Stimulated activated CD8-positive, alpha-beta memory T cell treated with anti-CD3 and anti-CD28 coated beads, Interleukin-2, amount 100 ng/mL, for 48 hours (primary cell): ENCODE data around the gene ANKRD40CL.
"Not testable (repeated sequence)": the region's sequence is repeated elsewhere in the genome, so short reads cannot be mapped to it uniquely, and the experiment has no call there.

Source experiments
- DNase-seq, 2 donors: peaks; one replicate each; pipeline ENCODE4 v3.0.0-alpha.2; 2020; ENCODE audit warnings: low read depth in 2 of 2

ANKRD40CL gene

DNA sequence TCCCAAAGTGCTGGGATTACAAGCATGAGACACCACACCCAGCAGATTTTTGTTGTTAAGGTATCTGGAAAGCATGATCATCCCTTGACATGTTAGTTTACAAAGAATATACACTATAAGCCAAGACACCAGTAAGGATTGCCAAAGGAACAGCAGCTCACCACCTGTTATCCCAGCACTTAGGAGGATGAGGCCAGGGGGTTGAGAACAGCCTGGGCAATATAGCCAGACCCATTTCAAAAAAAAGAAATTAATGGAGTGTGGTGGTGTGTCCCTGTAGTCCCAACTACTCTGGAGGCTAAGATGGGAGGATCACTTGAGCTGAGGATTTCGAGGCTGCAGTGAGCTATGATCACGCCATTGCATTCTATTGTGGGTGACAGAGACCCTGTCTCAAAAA is 5.1 kb downstream of the ANKRD40CL start:
- DNase-seq: no peak

DNA sequence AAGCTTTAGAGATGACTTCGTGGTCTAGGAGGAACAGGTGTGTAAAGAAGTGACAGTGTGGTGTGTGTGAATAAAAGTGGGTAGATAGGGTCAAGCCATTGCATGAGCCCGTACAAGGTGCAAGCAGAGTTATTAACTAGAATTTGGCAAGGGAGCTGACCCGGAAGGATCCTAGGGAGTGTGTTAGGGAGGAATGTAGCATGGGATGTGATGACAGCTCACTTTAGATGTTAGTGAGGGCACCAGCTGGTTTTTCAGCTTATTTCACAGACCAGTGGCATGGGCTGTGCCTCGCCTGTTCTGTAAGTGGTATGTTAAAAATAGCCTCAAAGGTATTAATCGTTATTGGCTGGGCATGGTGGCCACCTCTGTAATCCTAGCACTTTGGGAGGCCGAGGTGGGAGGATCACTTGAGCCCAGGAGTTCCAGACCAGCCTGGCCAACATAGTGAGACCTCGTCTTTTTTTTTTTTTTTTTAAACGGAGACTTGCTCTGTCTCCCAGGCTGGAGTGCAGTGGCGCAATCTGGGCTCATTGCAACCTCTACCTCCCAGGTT is 8.3 kb downstream of the ANKRD40CL start:
- no peak for DNase-seq

DNA sequence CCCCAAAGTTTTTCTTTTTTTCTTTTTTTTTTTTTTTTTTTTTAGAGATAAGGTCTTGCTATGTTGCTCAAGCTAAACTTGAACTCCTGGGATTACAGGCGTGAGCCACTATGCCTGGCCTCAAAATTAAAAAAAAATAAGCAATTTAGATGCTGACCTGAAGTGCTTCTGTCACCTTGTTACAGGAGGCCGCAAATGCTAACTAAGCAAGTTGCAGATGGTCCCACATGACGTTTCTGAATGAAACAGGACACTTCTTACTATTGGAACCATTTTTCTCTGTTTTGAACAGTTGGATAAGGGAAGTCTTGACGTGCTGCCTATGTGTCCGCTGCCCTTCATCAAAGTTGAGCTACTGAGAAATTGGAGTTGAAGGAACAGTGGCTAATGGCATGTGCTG is 8.8 kb downstream of the ANKRD40CL start:
- no peak for DNase-seq

DNA sequence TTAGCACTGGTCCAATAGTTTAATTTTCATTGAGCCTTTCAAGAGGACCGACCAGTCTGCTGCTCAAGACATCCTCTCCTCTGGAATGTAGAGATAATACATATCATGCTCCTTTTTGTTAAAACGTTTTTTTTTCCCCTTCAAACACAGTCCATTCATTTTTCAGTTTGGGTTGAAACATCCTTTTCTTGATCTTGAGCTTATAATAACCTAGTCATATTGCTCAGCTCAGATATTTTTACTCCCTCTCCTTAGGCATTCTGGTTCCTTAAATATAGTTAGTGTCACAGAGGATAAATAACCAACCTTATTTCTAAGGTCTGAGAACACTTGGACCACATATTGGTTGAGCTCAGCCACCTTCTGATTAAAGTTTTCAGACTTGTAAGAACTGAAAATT is 12.8 kb downstream of the ANKRD40CL start:
- DNase-seq: no peak

DNA sequence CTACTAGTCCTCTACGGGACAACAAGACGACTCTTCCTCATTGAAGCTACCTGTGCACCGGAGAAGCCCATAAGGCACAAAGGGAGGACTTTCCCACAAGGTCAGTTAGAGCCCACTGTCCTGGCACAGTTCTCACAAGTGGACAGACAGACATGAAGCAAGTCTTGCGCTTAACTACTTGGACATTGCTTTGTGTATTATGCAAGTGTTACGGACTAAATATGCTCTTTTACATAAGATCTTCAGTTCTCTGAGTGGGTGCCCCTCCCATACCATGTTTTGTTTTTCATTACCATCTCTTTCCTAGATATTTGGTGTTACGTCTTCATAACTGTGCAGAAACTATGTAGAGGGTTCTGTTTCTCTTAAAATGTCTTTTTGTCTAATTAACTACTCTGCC is 18.1 kb downstream of the ANKRD40CL start:
- no peak for DNase-seq

DNA sequence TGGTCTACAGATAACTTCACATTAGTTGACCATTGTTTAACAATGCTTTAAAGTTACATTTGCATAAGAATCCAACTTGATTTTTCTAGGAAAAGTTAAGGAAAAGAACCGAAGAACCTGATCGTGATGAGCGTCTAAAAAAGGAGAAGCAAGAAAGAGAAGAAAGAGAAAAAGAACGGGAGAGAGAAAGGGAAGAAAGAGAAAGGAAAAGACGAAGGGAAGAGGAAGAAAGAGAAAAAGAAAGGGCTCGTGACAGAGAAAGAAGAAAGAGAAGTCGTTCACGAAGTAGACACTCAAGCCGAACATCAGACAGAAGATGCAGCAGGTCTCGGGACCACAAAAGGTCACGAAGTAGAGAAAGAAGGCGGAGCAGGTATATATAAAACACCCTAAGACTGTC is 21.7 kb downstream of the ANKRD40CL start:
- no peak for DNase-seq

DNA sequence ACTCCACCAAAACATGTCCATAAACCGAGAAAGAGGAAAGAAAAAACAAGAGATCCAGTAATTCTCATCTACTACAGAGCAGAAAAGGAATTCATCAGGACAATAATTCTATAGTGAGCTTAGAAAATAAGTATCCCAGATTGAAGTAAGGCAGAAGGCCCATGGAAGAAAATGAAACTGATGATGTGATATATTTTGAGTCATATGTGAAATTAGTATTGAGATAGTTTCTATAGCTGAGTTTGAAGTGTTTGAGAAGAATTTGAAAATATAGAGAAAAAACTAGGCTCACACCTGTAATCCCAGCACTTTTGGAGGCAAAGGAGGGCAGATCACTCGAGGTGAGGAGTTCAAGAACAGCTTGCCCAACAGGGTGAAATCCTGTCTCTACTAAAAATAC is 28.2 kb downstream of the ANKRD40CL start:
- no peak for DNase-seq

DNA sequence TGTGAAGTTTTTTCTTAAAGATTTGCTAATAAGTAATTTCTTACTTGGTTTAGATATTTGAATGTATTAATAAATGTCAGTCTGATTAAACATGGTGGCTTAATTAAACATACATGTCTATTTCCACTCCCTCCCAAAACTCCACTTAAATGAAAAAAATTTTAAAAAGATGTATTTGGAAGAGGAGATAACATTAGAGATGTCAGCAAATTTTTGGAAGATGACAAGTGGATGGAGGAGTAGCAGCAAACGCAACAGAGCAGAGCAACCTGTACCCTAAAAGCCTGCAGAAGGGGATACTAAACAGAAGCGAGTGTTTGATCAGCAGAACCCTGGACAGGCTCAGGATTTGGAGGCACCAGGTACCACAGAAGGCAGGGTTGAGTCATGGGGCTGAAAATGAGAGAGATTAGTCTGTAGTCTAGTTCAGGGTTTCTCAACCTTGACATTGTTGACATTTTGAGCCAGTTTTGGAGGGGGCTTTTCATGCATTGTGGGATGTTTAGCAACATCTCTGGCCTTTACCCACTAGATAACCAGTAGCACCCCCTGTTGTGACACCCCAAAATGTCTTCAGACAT is 30.1 kb downstream of the ANKRD40CL start:
- no peak for DNase-seq

DNA sequence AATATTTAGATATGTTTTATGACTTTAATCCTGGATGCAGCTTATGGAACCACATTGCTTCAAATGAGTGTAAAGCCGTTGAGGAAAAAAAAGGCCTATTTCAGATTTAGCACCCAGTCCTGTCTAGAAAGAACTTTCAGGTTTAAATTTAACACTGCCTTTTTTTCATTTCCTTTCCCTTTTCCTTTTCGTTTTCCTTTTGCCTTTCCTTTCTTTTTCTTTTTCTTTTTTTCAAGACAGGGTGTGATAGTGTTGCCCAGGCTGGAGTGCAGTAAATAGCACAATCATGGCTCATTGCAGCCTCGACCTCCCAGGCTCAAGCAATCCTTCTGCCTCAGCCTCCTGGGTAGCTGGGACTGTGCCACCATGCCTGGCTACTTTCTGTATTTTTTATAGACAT is 32.0 kb downstream of the ANKRD40CL start:
- DNase-seq: no peak

DNA sequence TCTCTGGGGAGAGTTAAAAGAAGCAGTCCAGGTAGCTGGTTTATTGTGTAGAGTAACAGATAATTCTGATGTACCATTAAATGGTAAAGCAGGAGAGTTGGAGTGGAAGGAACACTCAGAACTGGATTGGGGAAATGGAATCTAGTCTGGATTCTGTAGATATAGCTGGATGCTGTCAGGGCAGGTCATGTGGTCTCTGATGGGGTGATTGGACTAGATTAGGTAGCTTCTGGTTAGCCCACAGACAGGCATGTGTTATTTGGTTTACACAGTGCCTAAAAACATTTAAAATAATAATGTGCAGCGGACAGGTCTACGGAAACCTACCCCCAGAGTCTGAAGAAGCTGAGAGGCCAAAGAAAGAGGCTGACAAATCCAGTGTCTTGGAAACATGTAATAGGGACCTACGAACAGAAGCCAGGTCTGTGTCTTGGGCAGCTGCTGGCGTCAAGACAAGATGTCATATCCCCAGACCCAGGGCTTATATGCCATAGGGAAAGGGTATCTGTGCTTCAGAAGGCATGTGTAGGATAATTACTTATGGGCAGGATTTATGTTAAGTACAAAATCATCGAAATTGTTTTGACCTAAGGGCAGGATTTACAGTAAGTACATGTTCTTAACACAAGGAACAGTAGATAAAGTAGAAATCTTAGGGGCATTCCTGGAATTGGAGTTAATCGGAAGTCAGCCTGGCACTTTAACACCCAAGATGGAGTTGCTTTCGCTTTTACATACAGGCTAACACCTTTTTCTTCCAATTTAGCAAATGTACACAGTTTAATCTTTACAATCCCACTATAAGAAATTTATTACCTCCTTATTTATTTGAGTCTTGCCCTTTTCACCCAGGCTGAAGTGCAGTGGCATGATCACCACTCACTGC is 35.5 kb downstream of the ANKRD40CL start:
- no peak for DNase-seq

DNA sequence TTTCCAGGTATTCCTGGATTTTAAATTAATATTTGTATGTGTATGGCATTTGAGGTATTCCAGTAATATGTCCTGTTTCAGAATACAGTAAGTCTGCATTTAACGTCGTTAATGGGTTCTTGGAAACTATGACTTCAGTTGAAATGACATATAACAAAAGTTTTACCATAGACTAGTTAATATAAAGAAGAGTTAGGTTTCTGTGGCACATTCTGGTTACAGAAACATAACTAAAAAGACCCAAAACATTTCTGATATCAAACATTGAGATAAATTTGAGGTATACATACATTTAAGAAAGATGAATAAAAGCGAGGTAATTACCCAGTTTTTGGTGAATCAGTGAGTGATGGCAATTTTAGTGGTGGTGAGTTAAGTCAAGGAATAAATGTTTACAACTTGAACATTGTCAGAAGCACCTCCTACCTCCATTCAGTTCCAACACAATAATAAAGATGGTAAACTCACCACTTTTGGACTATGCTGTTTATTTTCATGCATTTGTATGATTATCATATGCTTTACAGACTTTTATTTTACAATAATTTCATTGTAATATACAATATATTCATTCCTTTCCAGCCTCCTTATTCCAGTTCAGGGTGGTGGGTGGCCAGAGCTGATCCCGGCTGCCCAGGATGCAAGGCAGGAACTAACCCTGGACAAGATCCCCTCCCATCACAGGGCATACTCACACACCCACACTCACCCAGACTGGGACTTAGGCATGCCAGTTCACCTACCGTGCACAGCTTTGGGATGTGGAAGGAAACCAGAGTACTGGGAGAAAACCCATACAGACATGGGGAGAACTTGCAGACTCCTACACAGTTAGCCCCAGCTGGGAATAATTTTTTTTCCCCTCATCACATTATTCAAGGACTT is 38.2 kb downstream of the ANKRD40CL start:
- DNase-seq: no peak

DNA sequence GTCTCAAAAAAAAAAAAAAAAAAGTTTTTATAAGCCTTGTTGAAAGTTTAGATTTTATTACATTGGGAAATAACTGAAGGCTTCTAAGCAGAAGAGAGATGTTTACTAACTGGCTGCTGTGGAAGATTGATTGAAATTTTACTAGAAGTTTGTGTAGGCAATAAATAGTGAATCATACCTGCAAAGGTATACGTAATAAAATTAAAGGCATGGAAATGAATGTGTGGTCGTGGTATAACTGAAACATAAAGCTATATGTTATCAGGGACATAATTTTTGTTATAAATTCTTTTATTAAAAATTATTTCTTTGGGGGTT is 39.2 kb downstream of the ANKRD40CL start:
- no peak for DNase-seq

DNA sequence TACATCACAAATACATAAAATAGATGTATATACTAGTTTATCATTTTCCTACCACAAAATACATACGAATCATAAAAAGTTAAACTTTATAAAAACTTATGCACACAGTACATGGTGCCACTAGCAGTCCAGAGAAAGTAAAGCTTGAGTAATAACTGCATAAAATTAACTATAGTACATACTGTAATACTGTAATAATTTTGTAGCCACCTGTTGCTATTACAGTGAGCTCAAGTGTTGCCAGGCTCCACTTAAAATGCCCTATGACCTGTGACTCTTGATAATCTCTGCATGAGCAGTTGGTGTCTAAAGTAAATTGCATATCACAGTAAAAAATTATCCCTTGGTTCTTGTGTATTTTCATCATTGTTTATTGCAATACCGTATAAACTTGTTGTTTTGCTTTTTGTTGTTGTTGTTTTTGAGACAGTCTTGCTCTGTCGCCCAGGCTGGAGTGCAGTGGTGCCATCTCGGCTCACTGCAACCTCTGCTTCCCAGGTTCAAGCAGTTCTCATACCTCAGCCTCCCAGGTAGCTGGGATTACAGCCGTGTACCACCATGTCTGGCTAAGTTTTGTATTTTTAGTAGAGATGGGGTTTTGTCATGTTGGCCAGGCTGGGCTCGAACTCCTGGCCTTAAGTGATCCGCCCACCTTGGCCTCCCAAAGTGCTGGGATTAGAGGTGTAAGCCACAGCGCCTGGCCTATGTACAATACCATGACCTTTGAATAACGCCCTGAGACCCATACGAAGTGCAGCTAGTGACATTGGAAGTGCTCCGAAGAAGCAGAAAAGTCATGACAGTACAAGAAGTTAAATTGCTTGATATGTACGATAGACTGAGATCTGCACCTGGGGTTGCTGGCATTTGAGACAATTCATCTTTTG is 41.3 kb downstream of the ANKRD40CL start:
- no peak for DNase-seq

DNA sequence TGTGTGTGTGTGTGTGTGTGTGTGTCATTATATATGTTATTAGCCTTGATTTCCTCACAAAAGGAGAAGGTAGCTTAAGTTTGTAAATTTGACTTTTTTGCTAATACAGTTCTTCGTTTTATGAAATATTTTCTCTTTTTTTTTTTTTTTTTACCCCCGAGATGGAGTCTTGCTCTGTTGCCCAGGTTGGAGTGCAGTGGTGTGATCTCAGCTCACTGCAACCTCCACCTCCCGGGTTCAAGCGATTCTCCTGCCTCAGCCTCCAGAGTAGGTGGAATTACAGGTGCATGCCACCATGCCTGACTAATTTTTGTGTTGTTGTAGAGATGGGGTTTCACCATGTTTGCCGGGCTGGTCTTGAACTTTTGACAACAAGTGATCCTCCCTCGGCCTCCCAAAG is 42.7 kb downstream of the ANKRD40CL start:
- not testable (repeated sequence) for DNase-seq

DNA sequence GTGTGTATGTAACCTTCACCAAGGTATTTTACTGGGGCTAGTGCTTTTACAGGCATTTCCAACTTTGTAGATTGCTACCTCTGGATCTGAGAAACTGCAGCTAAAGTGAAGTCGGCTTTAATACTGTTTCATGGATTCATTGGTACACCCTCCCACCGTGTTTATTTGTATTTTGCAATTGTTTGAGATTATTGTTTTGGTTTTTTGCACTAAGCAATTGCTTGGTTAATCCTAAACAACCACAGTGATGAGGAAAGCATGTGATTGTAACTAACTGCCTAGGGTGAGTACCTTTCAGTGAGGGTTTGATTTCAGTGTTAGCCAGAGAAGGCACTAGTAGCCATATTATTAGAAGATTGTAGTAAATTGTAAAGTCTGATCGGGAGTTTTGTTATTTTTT is 44.6 kb downstream of the ANKRD40CL start:
- DNase-seq: no peak

DNA sequence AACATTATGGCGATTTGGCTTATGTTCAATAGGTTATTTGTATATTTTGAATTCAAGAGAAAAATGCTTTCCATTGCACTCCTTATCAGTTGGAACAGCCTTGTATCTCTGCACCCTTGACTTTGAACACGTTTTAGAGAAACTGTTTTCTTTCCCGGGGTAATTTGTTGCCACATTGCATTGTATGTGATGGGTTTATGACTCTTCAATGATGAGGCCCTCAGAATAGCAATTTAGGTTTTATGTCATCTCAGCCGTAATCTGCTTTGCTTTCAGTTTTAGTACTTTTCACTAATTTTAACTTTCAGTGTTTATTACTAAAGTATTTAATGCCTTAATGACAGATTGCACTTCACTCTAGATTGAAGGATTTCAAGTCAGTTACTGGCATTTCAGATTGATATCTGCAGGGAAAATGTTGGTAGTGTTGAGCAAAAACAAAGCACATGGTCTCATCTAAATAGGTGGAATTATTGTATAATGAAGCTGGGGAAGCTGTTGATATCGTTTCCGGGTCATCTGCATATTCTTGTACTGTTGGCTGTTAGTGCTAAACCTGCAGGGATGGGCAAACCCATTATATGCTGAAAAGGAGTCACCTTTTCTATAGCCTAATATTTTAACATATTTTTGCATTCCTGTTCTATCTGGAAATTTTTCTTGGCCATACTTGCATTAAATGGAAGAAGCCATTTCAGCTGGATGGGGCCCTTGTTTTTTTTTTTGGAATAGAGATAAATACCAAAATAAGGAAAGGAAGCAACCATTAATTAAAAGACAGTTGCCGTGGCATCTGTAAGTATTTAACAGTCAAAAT is 45.9 kb downstream of the ANKRD40CL start:
- no peak for DNase-seq

DNA sequence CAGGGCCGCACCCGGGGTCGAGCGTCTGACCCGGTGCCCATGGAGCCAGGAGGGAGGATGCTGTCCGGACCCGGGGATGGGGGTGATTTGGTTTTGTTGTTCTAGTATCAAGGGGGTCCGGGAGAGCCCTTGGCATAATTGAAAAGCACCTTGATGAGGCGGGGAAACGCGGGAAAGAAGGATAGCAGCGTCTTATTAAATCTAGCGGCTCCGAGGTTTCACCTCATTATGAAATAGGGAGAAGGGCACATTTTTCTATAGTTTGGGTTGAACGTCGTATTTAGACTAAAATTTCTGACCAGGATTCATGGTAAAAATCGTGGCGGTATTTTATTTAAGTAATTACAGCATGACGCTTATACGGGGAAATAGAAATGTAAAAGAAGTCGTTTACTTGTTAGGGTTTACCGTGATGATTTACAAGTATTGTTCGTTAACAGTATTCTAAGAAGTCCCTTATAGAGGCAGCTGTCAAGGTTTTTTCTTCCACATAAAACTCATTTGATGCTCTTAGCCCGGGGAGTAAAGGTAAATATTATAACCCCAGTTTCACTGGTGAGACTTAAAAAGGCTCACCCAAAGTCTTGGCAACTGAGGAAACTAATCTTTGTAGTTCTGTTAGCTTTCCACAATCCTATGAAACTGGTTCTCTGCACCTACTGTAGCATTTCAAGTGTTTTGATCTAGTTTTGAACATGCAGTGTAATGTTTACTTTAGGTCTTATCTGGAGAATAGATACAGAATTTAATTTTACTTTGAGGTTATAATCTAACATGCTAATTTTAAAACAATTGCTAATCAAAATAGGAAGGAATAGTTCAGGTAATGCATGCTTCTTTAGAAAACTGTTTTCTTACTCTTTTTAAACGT is 47.2 kb downstream of the ANKRD40CL start:
- DNase-seq: no peak

DNA sequence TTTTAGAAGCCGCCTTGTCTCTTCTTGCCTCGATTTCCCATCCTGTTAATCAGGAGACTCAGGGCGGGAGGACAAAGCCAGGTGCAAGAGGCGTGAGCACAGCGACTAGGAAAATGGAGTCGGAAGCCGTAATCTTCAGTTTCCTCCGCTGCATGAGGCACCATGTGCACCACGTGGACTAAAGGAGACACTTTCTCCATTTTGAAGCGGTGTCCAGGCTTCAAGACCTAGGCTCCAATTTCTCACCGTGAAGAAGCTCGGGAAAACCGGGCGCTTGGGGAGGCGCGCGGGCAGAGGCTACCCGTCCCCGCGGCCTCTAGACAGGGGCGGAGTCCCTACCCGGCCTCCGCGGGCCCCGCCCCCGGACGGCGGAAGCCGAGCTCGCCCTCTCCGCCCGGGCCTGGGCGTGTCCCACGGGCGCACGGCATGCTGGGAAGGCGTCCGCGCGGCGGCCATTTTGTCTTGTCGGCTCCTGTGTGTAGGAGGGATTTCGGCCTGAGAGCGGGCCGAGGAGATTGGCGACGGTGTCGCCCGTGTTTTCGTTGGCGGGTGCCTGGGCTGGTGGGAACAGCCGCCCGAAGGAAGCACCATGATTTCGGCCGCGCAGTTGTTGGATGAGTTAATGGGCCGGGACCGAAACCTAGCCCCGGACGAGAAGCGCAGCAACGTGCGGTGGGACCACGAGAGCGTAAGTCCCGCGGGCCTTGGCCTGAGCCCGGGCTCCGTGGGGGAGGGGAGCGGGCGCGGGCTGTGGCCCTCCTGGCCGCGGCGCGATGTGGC is 48.0 kb downstream of the ANKRD40CL start, which contains the start of gene LUC7L3:
TSS of gene LUC7L3 (plus strand) at position 460 of the 780 bp plus-strand sequence. CDS start at position 590, 130 bp downstream.
- peak; percentile 88 to 92 for DNase-seq

DNA sequence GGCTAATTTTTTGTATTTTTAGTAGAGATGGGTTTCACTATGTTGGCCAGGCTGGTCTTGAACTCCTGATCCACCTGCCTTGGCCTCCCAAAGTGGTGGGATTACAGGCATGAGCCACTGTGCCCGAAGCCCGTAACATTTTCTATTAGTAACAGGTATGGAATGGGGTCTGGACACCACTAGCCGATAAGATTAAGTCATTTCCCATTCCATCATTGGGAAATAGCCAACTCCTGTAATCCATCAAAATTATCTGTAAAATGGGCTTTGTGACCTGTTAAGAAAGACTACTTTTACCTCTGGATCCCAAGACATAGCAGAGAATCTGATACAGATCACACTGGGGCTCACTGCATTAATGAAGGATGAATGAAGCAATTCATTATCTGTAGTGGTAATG is 51.8 kb downstream of the ANKRD40CL start:
- no peak for DNase-seq
